Breast epithelium (tissue), 3 donors: Measurements from ENCODE around the gene CBLC.

ENCODE experiments used
- CTCF ChIP-seq, 3 donors: fragments of 450-650 bp; IDR thresholded peaks; one replicate each; pipeline ENCODE4 v1.5.1; 2016 to 2017; ENCODE audit warnings: antibody characterized with exemption in 3 of 3, mild to moderate bottlenecking in 3 of 3, moderate library complexity in 3 of 3
- POLR2A ChIP-seq: fragments of 450-650 bp; IDR thresholded peaks from one replicate; pipeline ENCODE4 v1.6.1; 2016; ENCODE audit warnings: antibody characterized with exemption, mild to moderate bottlenecking, moderate library complexity

- TF ChIP-seq POLR2A, result no peak
- TF ChIP-seq CTCF (IDR thresholded peaks at IDR 0.05), result no peak
These were observed 36.3 kb downstream of the CBLC start for GRCh38 chr19:44813841-44814470.
